GM12878 (cell line): Measurements from ENCODE around the gene EIF4E1B. TPM values are rescaled to one million over a fixed set of nuclear protein-coding genes. Genes with fewer than 3 reads are reported as not detected.

Source experiments
- ATAC-seq: fragments of 200-7000 bp; cut with Tn5 transposase; 3 replicates; pipeline ENCODE4 v1.9.1; 2020; ENCODE audit warnings: mild to moderate bottlenecking, moderate library complexity
- BruUV-seq: library from RNA; stranded (reverse); fragments of 400-500 nt; replicated peaks from 2 replicates; lab custom pipeline; 2021; lab: Mats Ljungman, UMichigan
- CTCF ChIA-PET: fragments of 300-600 bp; sonication (Branson Sonifier 250); formaldehyde crosslinking; extraction: SDS; loops from one replicate; lab custom pipeline; 2021; ENCODE audit warnings: inconsistent platforms; lab: Yijun Ruan, JAX
- POLR2A ChIA-PET: fragments of 350-600 bp; formaldehyde crosslinking; extraction: SDS; loops from one replicate; lab custom pipeline; 2021; ENCODE audit warnings: inconsistent platforms; lab: Charles Lee
- RAD21 ChIA-PET: fragments of 300-600 bp; sonication (Branson Sonifier 250); formaldehyde crosslinking; loops from one replicate; lab custom pipeline; 2023; ENCODE audit warnings: antibody characterized with exemption; ENCODE audit not compliant: unreplicated experiment; lab: Charles Lee
- SMC1A ChIA-PET: fragments of 300-600 bp; sonication (Branson Sonifier 250); formaldehyde crosslinking; loops from one replicate; lab custom pipeline; 2023; ENCODE audit not compliant: unreplicated experiment, uncharacterized antibody; lab: Charles Lee
- DNase-seq: peaks from one replicate; pipeline ENCODE4 v3.0.0-alpha.2; 2011; ENCODE audit warnings: low read depth, low spot score
- FAIRE-seq: peaks from 3 replicates; lab custom pipeline; 2011; peaks lifted over from hg19 to GRCh38; lab: Jason Lieb, UNC
- H2AFZ ChIP-seq: 2 replicates; pipeline ENCODE4 v1.6.0; 2011; ENCODE audit warnings: low read depth, low read length, control low read depth; ENCODE audit not compliant: control insufficient read depth
- H3K27ac ChIP-seq: 2 replicates; pipeline ENCODE4 v1.5.1; 2011; ENCODE audit warnings: control low read depth; ENCODE audit not compliant: control insufficient read depth, insufficient read depth
- H3K27me3 ChIP-seq, 2 experiments: replicated peaks in 1 of 2; 2 replicates each; pipeline versions ENCODE4 v1.6.0 to v1.6.1; 2011; ENCODE audit warnings: low read length in 1 of 2; ENCODE audit not compliant: control insufficient read depth in 2 of 2, insufficient read depth in 2 of 2
- H3K36me3 ChIP-seq, 2 experiments: 2 replicates each; pipeline ENCODE4 v1.5.1; 2011; ENCODE audit warnings: low read length in 1 of 2; ENCODE audit not compliant: control insufficient read depth in 2 of 2, insufficient read depth in 2 of 2
- H3K4me1 ChIP-seq: 2 replicates; pipeline ENCODE4 v1.6.1; 2011; ENCODE audit warnings: mild to moderate bottlenecking, low read length, moderate library complexity, mixed read lengths; ENCODE audit not compliant: control insufficient read depth, insufficient read depth
- H3K4me2 ChIP-seq: 2 replicates; pipeline ENCODE4 v1.6.0; 2011; ENCODE audit warnings: control low read depth; ENCODE audit not compliant: control insufficient read depth, insufficient read depth
- H3K4me3 ChIP-seq: fragments of 200-600 bp; sonication (generic); 2 replicates; pipeline ENCODE4 v1.5.1; 2016
- H3K79me2 ChIP-seq: 2 replicates; pipeline ENCODE4 v1.6.0; 2011; ENCODE audit warnings: low read length; ENCODE audit not compliant: control insufficient read depth, insufficient read depth
- H3K9ac ChIP-seq: 2 replicates; pipeline ENCODE4 v1.8.0; 2011; ENCODE audit warnings: low read length, control low read depth, mixed read lengths; ENCODE audit not compliant: control insufficient read depth, insufficient read depth
- H3K9me3 ChIP-seq: replicated peaks from 3 replicates; pipeline ENCODE4 v1.5.1; 2011; ENCODE audit warnings: mild to moderate bottlenecking, low read length; ENCODE audit not compliant: control insufficient read depth, insufficient read depth
- H4K20me1 ChIP-seq: 2 replicates; pipeline ENCODE4 v1.6.0; 2011; ENCODE audit not compliant: control insufficient read depth, insufficient read depth
- FOS ChIP-seq: IDR thresholded peaks from 3 replicates; pipeline ENCODE4 v1.6.1; 2011; ENCODE audit warnings: borderline replicate concordance; ENCODE audit not compliant: insufficient read length; ENCODE audit errors: extremely low read depth
- FOXK2 ChIP-seq: fragments of 450-650 bp; IDR thresholded peaks from 2 replicates; pipeline ENCODE4 v1.6.1; 2017; ENCODE audit warnings: mild to moderate bottlenecking, moderate library complexity
- GABPA ChIP-seq: IDR thresholded peaks from 2 replicates; pipeline ENCODE4 v1.6.1; 2014; ENCODE audit warnings: antibody characterized with exemption, low read depth, mild to moderate bottlenecking, inconsistent platforms
- HCFC1 ChIP-seq: fragments of 150-350 bp; IDR thresholded peaks from 2 replicates; pipeline ENCODE4 v1.6.1; 2014; ENCODE audit warnings: low read length
- NFIC ChIP-seq: IDR thresholded peaks from 2 replicates; pipeline ENCODE4 v1.6.1; 2012; ENCODE audit warnings: low read depth, mild to moderate bottlenecking, inconsistent platforms, low read length, moderate library complexity
- RCOR1 ChIP-seq: conservative IDR thresholded peaks from 2 replicates; pipeline ENCODE4 v1.6.1; 2012; ENCODE audit warnings: low read depth, low read length, improper control_type of control experiment
- SMC3 ChIP-seq: IDR thresholded peaks from 2 replicates; pipeline ENCODE4 v1.6.1; 2011; ENCODE audit warnings: low read length, improper control_type of control experiment, borderline replicate concordance
- STAT1 ChIP-seq: fragments of 450-650 bp; conservative IDR thresholded peaks from 2 replicates; pipeline ENCODE4 v1.6.1; 2014; ENCODE audit warnings: antibody characterized with exemption, mild to moderate bottlenecking
- STAT3 ChIP-seq: IDR thresholded peaks from 2 replicates; pipeline ENCODE4 v1.6.1; 2011; ENCODE audit warnings: low read depth, low read length, improper control_type of control experiment
- SUZ12 ChIP-seq: fragments of 200-600 bp; sonication (generic); IDR thresholded peaks from one replicate; pipeline ENCODE4 v1.6.1; 2018; ENCODE audit warnings: antibody characterized with exemption, mild to moderate bottlenecking; ENCODE audit not compliant: unreplicated experiment
- WGBS: methylation state at CpG from one replicate; pipeline ENCODE4 v1.1.6; 2016; ENCODE audit warnings: low lambda C conversion rate; ENCODE audit not compliant: insufficient replicate concordance, insufficient coverage; ENCODE audit errors: missing lambda C conversion rate; 5-methylcytosine and 5-hydroxymethylcytosine counted together
- in situ Hi-C: fragments of 300-500 bp; cut with MboI; formaldehyde crosslinking; loops from 9 replicates; pipeline ENCODE4 v1.14.3; 2018; ENCODE audit warnings: mixed read lengths
- intact Hi-C: fragments of 100-400 bp; cut with micrococcal nuclease; formaldehyde crosslinking; loops from one replicate; pipeline ENCODE4 v1.14.2; 2022; ENCODE audit not compliant: unreplicated experiment
- polyA plus RNA-seq, 11 experiments: library from polyadenylated mRNA; depleted of rRNA in 4 of 11; unstranded in 6 of 11; stranded (reverse) in 5 of 11; fragments of >200 nt; fragmentation: Nextera tagmentation in 4 of 11; fragmentation: Illumina TruSeq in 1 of 11; extraction: Ambion mirVana in 4 of 11; extraction: Trizol in 1 of 11; gene quantifications; 1 replicate in 1 of 11; 2 replicates in 10 of 11; pipeline versions ENCODE4 v1.2.1 to v1.2.3, GENCODE V29; 2011 to 2016; ENCODE audit warnings: inconsistent platforms in 2 of 11, missing spikeins in 2 of 11, low read depth in 1 of 11
- total RNA-seq, 4 experiments: library from RNA; depleted of rRNA in 3 of 4; stranded (reverse); fragments of >200 nt in 3 of 4; fragmentation: Illumina TruSeq in 1 of 4; extraction: Trizol in 1 of 4; gene quantifications; 2 replicates each; pipeline versions ENCODE4 v1.2.1 to v1.2.3, GENCODE V29; 2013 to 2021
- TF ChIP-seq, protein P1 (sequence below): IDR thresholded peaks from 2 replicates; pipeline ENCODE4 v1.6.1; 2011; ENCODE audit warnings: mild to moderate bottlenecking, low read depth, low read length, moderate library complexity; ENCODE audit not compliant: insufficient replicate concordance
- TF ChIP-seq, protein P2 (sequence below): fragments of 450-650 bp; IDR thresholded peaks from 2 replicates; pipeline ENCODE4 v1.6.1; 2014; ENCODE audit warnings: mild to moderate bottlenecking
- TF ChIP-seq, protein P3 (sequence below): fragments of 450-650 bp; formaldehyde crosslinking; IDR thresholded peaks from 2 replicates; pipeline ENCODE4 v1.4.0; 2020; ENCODE audit warnings: mild to moderate bottlenecking, moderate library complexity
- TF ChIP-seq, protein P4 (sequence below): fragments of 450-650 bp; IDR thresholded peaks from 2 replicates; pipeline ENCODE4 v1.6.1; 2016; ENCODE audit warnings: mild to moderate bottlenecking
- TF ChIP-seq, protein P5 (sequence below): IDR thresholded peaks from 2 replicates; pipeline ENCODE4 v1.6.1; 2011; ENCODE audit warnings: low read depth, mild to moderate bottlenecking, low read length, moderate library complexity, borderline replicate concordance; ENCODE audit errors: extremely low read depth

EIF4E1B gene
- total and polyA plus RNA-seq, 10 of the 15 experiments (the other 5 are each of a cell fraction or from before 2014, with no cell fraction given): not detected

DNA sequence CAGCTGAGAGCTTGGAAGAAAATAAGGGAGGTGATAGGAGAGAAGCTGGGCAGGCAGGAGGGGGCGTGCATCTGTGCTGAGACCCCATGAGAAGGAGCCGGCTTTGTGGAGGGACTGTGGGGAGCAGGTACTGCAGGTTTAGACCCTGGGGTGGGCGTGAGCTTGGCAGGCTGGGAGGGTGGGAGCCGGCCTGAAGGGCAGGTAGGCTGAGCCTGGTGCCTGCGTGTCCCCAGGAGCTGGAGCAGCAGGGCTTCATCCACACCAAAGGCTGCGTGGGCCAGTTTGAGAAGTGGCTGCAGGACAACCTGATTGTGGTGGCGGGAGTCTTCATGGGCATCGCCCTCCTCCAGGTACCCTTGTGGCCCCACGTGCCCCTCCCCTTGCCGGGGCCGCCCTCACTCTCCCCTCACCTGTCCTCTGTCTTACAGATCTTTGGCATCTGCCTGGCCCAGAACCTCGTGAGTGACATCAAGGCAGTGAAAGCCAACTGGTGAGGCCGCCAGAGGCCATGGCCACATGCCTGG, 26.1 kb downstream of the EIF4E1B start:
- SMC1A ChIA-PET: interaction anchor here (0.6 to 3.1 kb wide), 2 partner anchors 83 to 455 kb away, joined by 3 to 8 read pairs; no protein-coding TSS in a partner anchor
- RAD21 ChIA-PET: interaction anchor here (1.3 to 4.8 kb wide), 2 partner anchors 148 to 454 kb away, joined by 3 to 43 read pairs; no protein-coding TSS in a partner anchor
- WGBS: 70% methylated on average over 13 of the region's 13 CpGs
- FAIRE-seq: no peak
- Histone ChIP-seq H3K36me3 (no peaks in the 10 kb centered on the region; a peak in 1 of 4 replicates), H3K9ac (no peak overlapping the region), H3K27ac (no peak overlapping the region), H4K20me1 (no peaks in the 10 kb centered on the region; the same call in 1 of the 2 replicates), H3K9me3 (no peaks in the 10 kb centered on the region), H3K4me3 (no peak overlapping the region), H3K4me2 (no peak overlapping the region), H3K79me2 (no peaks in the 10 kb centered on the region), H3K4me1 (peaks cover 34% of the 10 kb centered on the region), H2AFZ (no peak overlapping the region), H3K27me3 (no peaks in the 10 kb centered on the region)
- no peak for DNase-seq
- POLR2A ChIA-PET: interaction anchor here (0.7 kb wide), 1 partner anchor 10 kb away, joined by 3 read pairs; no protein-coding TSS in a partner anchor
- no peak for ATAC-seq
- intact Hi-C loops (no loop called here), in situ Hi-C loops (loop anchor here (5.0 kb wide), 1 partner anchor 301 kb away; no protein-coding TSS in a partner anchor)
- CTCF ChIA-PET: interaction anchor here (1.1 to 6.3 kb wide), 2 partner anchors 413 to 456 kb away, joined by 3 to 102 read pairs; no protein-coding TSS in a partner anchor
- no peak for TF ChIP-seq STAT3
- TF ChIP-seq SUZ12: no peak
- TF ChIP-seq SMC3: no peak
- TF ChIP-seq STAT1: no peak
- TF ChIP-seq, protein P1, sequence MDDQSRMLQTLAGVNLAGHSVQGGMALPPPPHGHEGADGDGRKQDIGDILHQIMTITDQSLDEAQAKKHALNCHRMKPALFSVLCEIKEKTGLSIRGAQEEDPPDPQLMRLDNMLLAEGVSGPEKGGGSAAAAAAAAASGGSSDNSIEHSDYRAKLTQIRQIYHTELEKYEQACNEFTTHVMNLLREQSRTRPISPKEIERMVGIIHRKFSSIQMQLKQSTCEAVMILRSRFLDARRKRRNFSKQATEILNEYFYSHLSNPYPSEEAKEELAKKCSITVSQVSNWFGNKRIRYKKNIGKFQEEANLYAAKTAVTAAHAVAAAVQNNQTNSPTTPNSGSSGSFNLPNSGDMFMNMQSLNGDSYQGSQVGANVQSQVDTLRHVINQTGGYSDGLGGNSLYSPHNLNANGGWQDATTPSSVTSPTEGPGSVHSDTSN: no peak
- TF ChIP-seq GABPA: no peak
- no peak for TF ChIP-seq FOXK2
- TF ChIP-seq, protein P2, sequence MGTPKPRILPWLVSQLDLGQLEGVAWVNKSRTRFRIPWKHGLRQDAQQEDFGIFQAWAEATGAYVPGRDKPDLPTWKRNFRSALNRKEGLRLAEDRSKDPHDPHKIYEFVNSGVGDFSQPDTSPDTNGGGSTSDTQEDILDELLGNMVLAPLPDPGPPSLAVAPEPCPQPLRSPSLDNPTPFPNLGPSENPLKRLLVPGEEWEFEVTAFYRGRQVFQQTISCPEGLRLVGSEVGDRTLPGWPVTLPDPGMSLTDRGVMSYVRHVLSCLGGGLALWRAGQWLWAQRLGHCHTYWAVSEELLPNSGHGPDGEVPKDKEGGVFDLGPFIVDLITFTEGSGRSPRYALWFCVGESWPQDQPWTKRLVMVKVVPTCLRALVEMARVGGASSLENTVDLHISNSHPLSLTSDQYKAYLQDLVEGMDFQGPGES: no peak
- no peak for TF ChIP-seq RCOR1
- TF ChIP-seq, protein P3, sequence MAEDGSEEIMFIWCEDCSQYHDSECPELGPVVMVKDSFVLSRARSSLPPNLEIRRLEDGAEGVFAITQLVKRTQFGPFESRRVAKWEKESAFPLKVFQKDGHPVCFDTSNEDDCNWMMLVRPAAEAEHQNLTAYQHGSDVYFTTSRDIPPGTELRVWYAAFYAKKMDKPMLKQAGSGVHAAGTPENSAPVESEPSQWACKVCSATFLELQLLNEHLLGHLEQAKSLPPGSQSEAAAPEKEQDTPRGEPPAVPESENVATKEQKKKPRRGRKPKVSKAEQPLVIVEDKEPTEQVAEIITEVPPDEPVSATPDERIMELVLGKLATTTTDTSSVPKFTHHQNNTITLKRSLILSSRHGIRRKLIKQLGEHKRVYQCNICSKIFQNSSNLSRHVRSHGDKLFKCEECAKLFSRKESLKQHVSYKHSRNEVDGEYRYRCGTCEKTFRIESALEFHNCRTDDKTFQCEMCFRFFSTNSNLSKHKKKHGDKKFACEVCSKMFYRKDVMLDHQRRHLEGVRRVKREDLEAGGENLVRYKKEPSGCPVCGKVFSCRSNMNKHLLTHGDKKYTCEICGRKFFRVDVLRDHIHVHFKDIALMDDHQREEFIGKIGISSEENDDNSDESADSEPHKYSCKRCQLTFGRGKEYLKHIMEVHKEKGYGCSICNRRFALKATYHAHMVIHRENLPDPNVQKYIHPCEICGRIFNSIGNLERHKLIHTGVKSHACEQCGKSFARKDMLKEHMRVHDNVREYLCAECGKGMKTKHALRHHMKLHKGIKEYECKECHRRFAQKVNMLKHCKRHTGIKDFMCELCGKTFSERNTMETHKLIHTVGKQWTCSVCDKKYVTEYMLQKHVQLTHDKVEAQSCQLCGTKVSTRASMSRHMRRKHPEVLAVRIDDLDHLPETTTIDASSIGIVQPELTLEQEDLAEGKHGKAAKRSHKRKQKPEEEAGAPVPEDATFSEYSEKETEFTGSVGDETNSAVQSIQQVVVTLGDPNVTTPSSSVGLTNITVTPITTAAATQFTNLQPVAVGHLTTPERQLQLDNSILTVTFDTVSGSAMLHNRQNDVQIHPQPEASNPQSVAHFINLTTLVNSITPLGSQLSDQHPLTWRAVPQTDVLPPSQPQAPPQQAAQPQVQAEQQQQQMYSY (CRISPR knock-in tag): no peak
- TF ChIP-seq, protein P4, sequence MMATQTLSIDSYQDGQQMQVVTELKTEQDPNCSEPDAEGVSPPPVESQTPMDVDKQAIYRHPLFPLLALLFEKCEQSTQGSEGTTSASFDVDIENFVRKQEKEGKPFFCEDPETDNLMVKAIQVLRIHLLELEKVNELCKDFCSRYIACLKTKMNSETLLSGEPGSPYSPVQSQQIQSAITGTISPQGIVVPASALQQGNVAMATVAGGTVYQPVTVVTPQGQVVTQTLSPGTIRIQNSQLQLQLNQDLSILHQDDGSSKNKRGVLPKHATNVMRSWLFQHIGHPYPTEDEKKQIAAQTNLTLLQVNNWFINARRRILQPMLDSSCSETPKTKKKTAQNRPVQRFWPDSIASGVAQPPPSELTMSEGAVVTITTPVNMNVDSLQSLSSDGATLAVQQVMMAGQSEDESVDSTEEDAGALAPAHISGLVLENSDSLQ: no peak
- no peak for TF ChIP-seq FOS
- TF ChIP-seq, protein P5, sequence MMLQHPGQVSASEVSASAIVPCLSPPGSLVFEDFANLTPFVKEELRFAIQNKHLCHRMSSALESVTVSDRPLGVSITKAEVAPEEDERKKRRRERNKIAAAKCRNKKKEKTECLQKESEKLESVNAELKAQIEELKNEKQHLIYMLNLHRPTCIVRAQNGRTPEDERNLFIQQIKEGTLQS: no peak
- no peak for TF ChIP-seq HCFC1
- TF ChIP-seq NFIC: no peak
- no TSS peak for BruUV-seq
